NB4 (cell line): ENCODE data around the gene PKIG.
A peak's percentile ranks its signal among the peaks of the same experiment; 100 is the strongest.

Experiments used
- DNase-seq: peaks from one replicate; pipeline ENCODE4 v3.0.0; 2010; ENCODE audit warnings: low read depth
- H3K4me3 ChIP-seq: one replicate; pipeline ENCODE4 v1.5.1; 2011; ENCODE audit warnings: mild to moderate bottlenecking, low read depth, low read length, moderate library complexity
- CTCF ChIP-seq: IDR thresholded peaks from one replicate; pipeline ENCODE4 v1.5.1; 2012; ENCODE audit warnings: low read depth, low read length
- MAX ChIP-seq: IDR thresholded peaks from 2 replicates; pipeline ENCODE4 v1.6.1; 2011; ENCODE audit warnings: low read depth, low read length
- MYC ChIP-seq: IDR thresholded peaks from 2 replicates; pipeline ENCODE4 v1.6.1; 2011; ENCODE audit warnings: low read depth, low read length
- POLR2A ChIP-seq: IDR thresholded peaks from 2 replicates; pipeline ENCODE4 v1.6.1; 2011; ENCODE audit warnings: mild to moderate bottlenecking; ENCODE audit not compliant: insufficient read length; ENCODE audit errors: extremely low read depth

PKIG gene

GRCh38 chr20:44660581-44660980 is 78.2 kb downstream of the PKIG start:
- no peak overlapping the region for H3K4me3 ChIP-seq
- DNase-seq = no peak
- no peak for TF ChIP-seq MAX
- TF ChIP-seq POLR2A = no peak
- TF ChIP-seq MYC = no peak
- TF ChIP-seq CTCF = no peak

- DNase-seq = peak; percentile 44
- no peak for TF ChIP-seq POLR2A
- no peak for TF ChIP-seq MAX
- no peak for TF ChIP-seq MYC
- TF ChIP-seq CTCF = no peak
- no peak overlapping the region for H3K4me3 ChIP-seq
Observed at GRCh38 chr20:44662261-44662660, 79.9 kb downstream of the PKIG start.

GRCh38 chr20:44664131-44664530 is 81.8 kb downstream of the PKIG start:
- TF ChIP-seq MYC (no peak), CTCF (no peak), MAX (no peak), POLR2A (no peak)
- H3K4me3 ChIP-seq = no peak overlapping the region
- peak; percentile 48 for DNase-seq

- TF ChIP-seq MAX (no peak), CTCF (no peak), MYC (no peak), POLR2A (no peak)
- no peak overlapping the region for H3K4me3 ChIP-seq
- no peak for DNase-seq
Observed at GRCh38 chr20:44666066-44666465, 83.7 kb downstream of the PKIG start.
